SK-N-SH (cell line): ENCODE results near the gene COQ9. TPM values are rescaled to one million over a fixed set of nuclear protein-coding genes. Genes with fewer than 3 reads are reported as not detected.

Source experiments
- CTCF ChIA-PET: fragments of 300-600, 350-600 bp; formaldehyde crosslinking; extraction: SDS; loops from one replicate; lab custom pipeline; 2021; lab: Yijun Ruan, JAX
- POLR2A ChIA-PET: fragments of 350-600 bp; sonication (Branson Sonifier 250); formaldehyde crosslinking; extraction: SDS; loops from one replicate; lab custom pipeline; 2020; ENCODE audit warnings: antibody characterized with exemption, inconsistent platforms; lab: Yijun Ruan, JAX
- DNase-seq: peaks from one replicate; pipeline ENCODE4 v3.0.0; 2012
- H2AFZ ChIP-seq: fragments of 200-600 bp; sonication (generic); 2 replicates; pipeline ENCODE4 v1.8.1; 2016; ENCODE audit warnings: antibody characterized with exemption, mild to moderate bottlenecking, low read depth
- H3F3A ChIP-seq: fragments of 200-600 bp; sonication (generic); replicated peaks from 2 replicates; pipeline ENCODE3; 2016; ENCODE audit warnings: antibody characterized with exemption, mild to moderate bottlenecking; ENCODE audit not compliant: insufficient read depth
- H3K27ac ChIP-seq, 2 experiments: fragments of 200-500 bp in 1 of 2; fragments of 200-600 bp in 1 of 2; sonication (Bioruptor generic) in 1 of 2; sonication (generic), shearing (Covaris generic) in 1 of 2; 2 replicates each; pipeline versions ENCODE4 v1.5.1 to v1.6.1; 2014 to 2016; ENCODE audit warnings: low read depth in 2 of 2, inconsistent platforms in 1 of 2, low read length in 1 of 2, mild to moderate bottlenecking in 1 of 2, mixed read lengths in 1 of 2
- H3K27me3 ChIP-seq: fragments of 200-600 bp; sonication (generic), shearing (Covaris generic); 2 replicates; pipeline ENCODE4 v1.6.1; 2016; ENCODE audit warnings: mixed run types; ENCODE audit not compliant: insufficient read depth
- H3K36me3 ChIP-seq, 2 experiments: fragments of 200-500 bp in 1 of 2; fragments of 200-600 bp in 1 of 2; sonication (Bioruptor generic) in 1 of 2; sonication (generic) in 1 of 2; replicated peaks in 1 of 2; 2 replicates each; pipeline versions ENCODE3 to v1.5.1; 2014 to 2016; ENCODE audit warnings: low read length in 1 of 2, mild to moderate bottlenecking in 1 of 2; ENCODE audit not compliant: insufficient read depth in 2 of 2, control insufficient read depth in 1 of 2
- H3K4me1 ChIP-seq, 2 experiments: fragments of 200-500 bp in 1 of 2; fragments of 200-600 bp in 1 of 2; sonication (Bioruptor generic) in 1 of 2; sonication (generic), shearing (Covaris generic) in 1 of 2; 2 replicates each; pipeline versions ENCODE4 v1.5.1 to v1.6.1; 2014 to 2016; ENCODE audit warnings: low read depth in 1 of 2, low read length in 1 of 2, mixed run types in 1 of 2; ENCODE audit not compliant: insufficient read depth in 2 of 2, control insufficient read depth in 1 of 2
- H3K4me2 ChIP-seq: fragments of 200-600 bp; sonication (generic), shearing (Covaris generic); 2 replicates; pipeline ENCODE4 v1.6.1; 2017; ENCODE audit warnings: mixed run types
- H3K4me3 ChIP-seq, 2 experiments: fragments of 200-500 bp in 1 of 2; fragments of 200-600 bp in 1 of 2; sonication (Bioruptor generic) in 1 of 2; sonication (generic), shearing (Covaris generic) in 1 of 2; 2 replicates each; pipeline versions ENCODE4 v1.5.1 to v1.8.1; 2014 to 2016; ENCODE audit warnings: low read depth in 2 of 2, inconsistent platforms in 1 of 2, low read length in 1 of 2, mild to moderate bottlenecking in 1 of 2, mixed read lengths in 1 of 2, moderate library complexity in 1 of 2
- H3K79me2 ChIP-seq: fragments of 200-600 bp; sonication (generic); 2 replicates; pipeline ENCODE4 v1.8.1; 2017; ENCODE audit warnings: mild to moderate bottlenecking; ENCODE audit not compliant: insufficient read depth
- H3K9ac ChIP-seq: fragments of 200-600 bp; sonication (generic); 2 replicates; pipeline ENCODE4 v1.6.1; 2017; ENCODE audit warnings: mixed run types
- H3K9me2 ChIP-seq: fragments of 200-600 bp; sonication (generic); 2 replicates; pipeline ENCODE4 v1.6.1; 2017; ENCODE audit warnings: mixed run types
- H3K9me3 ChIP-seq: fragments of 200-600 bp; sonication (generic); 2 replicates; pipeline ENCODE4 v1.6.1; 2017; ENCODE audit warnings: mixed run types, mild to moderate bottlenecking, moderate library complexity
- H4K20me1 ChIP-seq: fragments of 200-600 bp; sonication (generic); 2 replicates; pipeline ENCODE4 v1.6.1; 2017; ENCODE audit warnings: mild to moderate bottlenecking, mixed run types; ENCODE audit not compliant: insufficient read depth
- CHD2 ChIP-seq: fragments of 150-350 bp; IDR thresholded peaks from 2 replicates; pipeline ENCODE4 v1.6.1; 2018; ENCODE audit warnings: low read length; ENCODE audit not compliant: partially characterized antibody
- EP300 ChIP-seq, 2 experiments: IDR thresholded peaks; 2 replicates each; pipeline versions ENCODE4 v1.4.0 to v1.6.1; 2012; ENCODE audit warnings: borderline replicate concordance in 1 of 2, low read depth in 1 of 2, low read length in 1 of 2
- FOSL2 ChIP-seq: IDR thresholded peaks from 2 replicates; pipeline ENCODE4 v1.4.0; 2012; ENCODE audit warnings: low read depth, mild to moderate bottlenecking, moderate library complexity, borderline replicate concordance
- FOXM1 ChIP-seq: IDR thresholded peaks from 2 replicates; pipeline ENCODE4 v1.4.0; 2012; ENCODE audit warnings: low read depth, mild to moderate bottlenecking
- MEF2A ChIP-seq: IDR thresholded peaks from 2 replicates; pipeline ENCODE4 v1.4.0; 2012; ENCODE audit warnings: low read depth, borderline replicate concordance
- NRF1 ChIP-seq: IDR thresholded peaks from 2 replicates; pipeline ENCODE4 v1.6.1; 2012; ENCODE audit warnings: low read depth, mild to moderate bottlenecking, low read length
- RCOR1 ChIP-seq: fragments of 150-350 bp; IDR thresholded peaks from 2 replicates; pipeline ENCODE4 v1.6.1; 2017; ENCODE audit warnings: antibody characterized with exemption, low read length
- RFX5 ChIP-seq: IDR thresholded peaks from 2 replicates; pipeline ENCODE4 v1.6.1; 2012; ENCODE audit warnings: mild to moderate bottlenecking, improper control_type of control experiment, low read length
- RXRA ChIP-seq: IDR thresholded peaks from 2 replicates; pipeline ENCODE4 v1.4.0; 2012; ENCODE audit warnings: low read depth, mild to moderate bottlenecking, borderline replicate concordance
- SIN3A ChIP-seq: IDR thresholded peaks from 2 replicates; pipeline ENCODE4 v1.6.1; 2012; ENCODE audit warnings: low read depth, mild to moderate bottlenecking, low read length, moderate library complexity, borderline replicate concordance
- SMC3 ChIP-seq: IDR thresholded peaks from 2 replicates; pipeline ENCODE4 v1.6.1; 2012; ENCODE audit warnings: low read depth, low read length, improper control_type of control experiment
- TAF1 ChIP-seq: IDR thresholded peaks from 2 replicates; pipeline ENCODE4 v1.6.1; 2012; ENCODE audit warnings: low read depth, mild to moderate bottlenecking, low read length, moderate library complexity, borderline replicate concordance
- TCF12 ChIP-seq: IDR thresholded peaks from 2 replicates; pipeline ENCODE4 v1.4.0; 2012
- YY1 ChIP-seq: IDR thresholded peaks from 2 replicates; pipeline ENCODE4 v1.4.0; 2012; ENCODE audit warnings: low read depth, mild to moderate bottlenecking
- WGBS: methylation state at CpG from one replicate; pipeline ENCODE4 v1.1.6; 2017; ENCODE audit warnings: low lambda C conversion rate; 5-methylcytosine and 5-hydroxymethylcytosine counted together
- polyA plus RNA-seq, 3 experiments: library from polyadenylated mRNA; depleted of rRNA; stranded (reverse); fragments of >200 nt; gene quantifications; 2 replicates each; pipeline ENCODE4 v1.2.3, GENCODE V29; 2012
- TF ChIP-seq, protein P1 (sequence below): IDR thresholded peaks from 2 replicates; pipeline ENCODE4 v1.4.0; 2012; ENCODE audit warnings: low read depth
- TF ChIP-seq, protein P2 (sequence below): IDR thresholded peaks from 2 replicates; pipeline ENCODE4; 2012
- TF ChIP-seq, protein P3 (sequence below): fragments of 150-350 bp; IDR thresholded peaks from 2 replicates; pipeline ENCODE4 v1.6.1; 2016; ENCODE audit warnings: mild to moderate bottlenecking, low read depth, low read length
- TF ChIP-seq, protein P4 (sequence below): IDR thresholded peaks from 2 replicates; pipeline ENCODE4 v1.4.0; 2012; ENCODE audit warnings: low read depth, borderline replicate concordance

COQ9 gene
- polyA plus RNA-seq, 1 of the 3 experiments (the other 2 are of a cell fraction): 81.2 TPM

DNA sequence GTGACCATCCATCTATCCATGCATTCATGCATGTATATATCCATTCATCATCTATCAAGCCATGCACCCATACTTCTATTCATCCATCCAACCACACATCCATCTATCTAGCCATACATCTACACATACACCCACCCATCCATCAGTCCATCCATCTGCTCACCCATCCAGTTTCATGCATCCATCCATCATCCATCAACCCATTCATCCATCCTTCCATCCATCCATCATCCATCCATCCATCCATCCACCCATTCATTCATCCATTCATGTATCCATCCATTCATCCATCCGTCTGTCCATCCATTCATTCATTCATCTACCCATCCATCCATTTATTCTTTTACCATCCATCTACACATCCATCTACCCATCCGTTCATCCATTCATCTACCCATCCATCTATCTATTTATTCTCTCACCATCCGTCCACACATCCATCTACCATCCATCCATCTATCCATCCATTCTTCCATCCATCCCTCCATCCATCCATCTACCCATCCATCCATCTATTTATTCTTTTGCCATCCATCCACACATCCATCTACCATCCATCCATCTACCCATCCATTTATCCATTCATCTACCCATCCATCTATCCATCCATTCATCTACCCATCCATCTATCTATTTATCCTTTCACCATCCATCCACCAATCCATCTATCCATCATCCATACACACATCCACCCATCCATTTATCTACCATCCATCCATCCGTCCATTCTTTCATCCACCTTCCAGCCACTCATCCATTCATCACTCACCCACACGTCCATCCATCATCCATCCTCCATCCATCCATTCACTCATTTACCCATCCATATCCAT lies 39.5 kb upstream of the COQ9 start:
- CTCF ChIA-PET: interaction anchor here (17.3 kb wide), 1 partner anchor 106 kb away, joined by 544 read pairs; no protein-coding TSS in a partner anchor
- no peaks in the 10 kb centered on the region for H3K36me3 ChIP-seq
- TF ChIP-seq, protein P1, sequence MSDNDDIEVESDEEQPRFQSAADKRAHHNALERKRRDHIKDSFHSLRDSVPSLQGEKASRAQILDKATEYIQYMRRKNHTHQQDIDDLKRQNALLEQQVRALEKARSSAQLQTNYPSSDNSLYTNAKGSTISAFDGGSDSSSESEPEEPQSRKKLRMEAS: no peak
- TF ChIP-seq YY1 (no peak), TAF1 (no peak), SMC3 (no peak), RXRA (no peak), FOSL2 (no peak), RCOR1 (no peak), RFX5 (no peak), MEF2A (no peak), TCF12 (no peak), CHD2 (no peak), FOXM1 (no peak), SIN3A (no peak), NRF1 (no peak), EP300 (IDR thresholded peaks at IDR 0.05; ENCODE audit: borderline replicate concordance in 1 of 2, low read depth in 1 of 2, low read length in 1 of 2) (no peak)
- TF ChIP-seq, protein P2, sequence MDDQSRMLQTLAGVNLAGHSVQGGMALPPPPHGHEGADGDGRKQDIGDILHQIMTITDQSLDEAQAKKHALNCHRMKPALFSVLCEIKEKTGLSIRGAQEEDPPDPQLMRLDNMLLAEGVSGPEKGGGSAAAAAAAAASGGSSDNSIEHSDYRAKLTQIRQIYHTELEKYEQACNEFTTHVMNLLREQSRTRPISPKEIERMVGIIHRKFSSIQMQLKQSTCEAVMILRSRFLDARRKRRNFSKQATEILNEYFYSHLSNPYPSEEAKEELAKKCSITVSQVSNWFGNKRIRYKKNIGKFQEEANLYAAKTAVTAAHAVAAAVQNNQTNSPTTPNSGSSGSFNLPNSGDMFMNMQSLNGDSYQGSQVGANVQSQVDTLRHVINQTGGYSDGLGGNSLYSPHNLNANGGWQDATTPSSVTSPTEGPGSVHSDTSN: no peak
- TF ChIP-seq, protein P3, sequence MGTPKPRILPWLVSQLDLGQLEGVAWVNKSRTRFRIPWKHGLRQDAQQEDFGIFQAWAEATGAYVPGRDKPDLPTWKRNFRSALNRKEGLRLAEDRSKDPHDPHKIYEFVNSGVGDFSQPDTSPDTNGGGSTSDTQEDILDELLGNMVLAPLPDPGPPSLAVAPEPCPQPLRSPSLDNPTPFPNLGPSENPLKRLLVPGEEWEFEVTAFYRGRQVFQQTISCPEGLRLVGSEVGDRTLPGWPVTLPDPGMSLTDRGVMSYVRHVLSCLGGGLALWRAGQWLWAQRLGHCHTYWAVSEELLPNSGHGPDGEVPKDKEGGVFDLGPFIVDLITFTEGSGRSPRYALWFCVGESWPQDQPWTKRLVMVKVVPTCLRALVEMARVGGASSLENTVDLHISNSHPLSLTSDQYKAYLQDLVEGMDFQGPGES: no peak
- TF ChIP-seq, protein P4, sequence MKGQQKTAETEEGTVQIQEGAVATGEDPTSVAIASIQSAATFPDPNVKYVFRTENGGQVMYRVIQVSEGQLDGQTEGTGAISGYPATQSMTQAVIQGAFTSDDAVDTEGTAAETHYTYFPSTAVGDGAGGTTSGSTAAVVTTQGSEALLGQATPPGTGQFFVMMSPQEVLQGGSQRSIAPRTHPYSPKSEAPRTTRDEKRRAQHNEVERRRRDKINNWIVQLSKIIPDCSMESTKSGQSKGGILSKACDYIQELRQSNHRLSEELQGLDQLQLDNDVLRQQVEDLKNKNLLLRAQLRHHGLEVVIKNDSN: no peak
- TF ChIP-seq, all 33 proteins: peak for 0
- H3K27ac ChIP-seq: no peak overlapping the region
- POLR2A ChIA-PET: no interaction called here
- H3K9me3 ChIP-seq: no peaks in the 10 kb centered on the region
- H3K79me2 ChIP-seq: no peaks in the 10 kb centered on the region
- no peaks in the 10 kb centered on the region for H4K20me1 ChIP-seq
- no peak overlapping the region for H2AFZ ChIP-seq
- H3K27me3 ChIP-seq: no peaks in the 10 kb centered on the region
- no peaks in the 10 kb centered on the region for H3F3A ChIP-seq
- H3K4me1 ChIP-seq: peaks cover 0 to 22% of the 10 kb centered on the region in 2 experiments; a peak in 1 of 4 replicates
- no peak overlapping the region for H3K4me2 ChIP-seq
- H3K9ac ChIP-seq: no peak overlapping the region
- H3K4me3 ChIP-seq: no peak overlapping the region
- 56% methylated on average over 5 of the region's 5 CpGs for WGBS
- DNase-seq: no peak
- no peaks in the 10 kb centered on the region for H3K9me2 ChIP-seq
